ENCODE measurements around the gene XRCC3.

XRCC3 gene

GRCh38 chr14:103735815-103736545, 20.7 kb upstream of the XRCC3 start:
- POLR2A ChIA-PET (ENCODE audit: low non-redundant PET) = no interaction called here

GRCh38 chr14:103735439-103735814, 20.2 kb upstream of the XRCC3 start:
- ChIA-PET CTCF (interaction anchor here (0.5 to 1.1 kb wide), 3 partner anchors 14 to 245 kb away, joined by 3 to 4 read pairs (median 3); no protein-coding TSS in a partner anchor), POLR2A (ENCODE audit: low non-redundant PET) (no interaction called here)
- no peak for DNase-seq (ENCODE audit: low spot score)
- H3K27ac ChIP-seq = peak overlapping the region; percentile 49
- no peak for TF ChIP-seq CTCF (conservative IDR thresholded peaks at IDR 0.05; ENCODE audit: low read depth)

More at GRCh38 chr14:103735815-103736545, 20.7 kb upstream of the XRCC3 start:
- CTCF ChIA-PET = interaction anchor here (0.5 to 1.1 kb wide), 3 partner anchors 14 to 244 kb away, joined by 3 to 4 read pairs (median 3); no protein-coding TSS in a partner anchor
- TF ChIP-seq CTCF (conservative IDR thresholded peaks at IDR 0.05; ENCODE audit: low read depth) = no peak
- DNase-seq (ENCODE audit: low spot score) = no peak
- H3K27ac ChIP-seq = peak overlapping the region; percentile 49

GRCh38 chr14:103735022-103735421, 19.8 kb upstream of the XRCC3 start:
- H3K27ac ChIP-seq = peak overlapping the region; percentile 49
- no peak for DNase-seq (ENCODE audit: low spot score)
- ChIA-PET POLR2A (ENCODE audit: low non-redundant PET) (no interaction called here), CTCF (interaction anchor here (1.1 kb wide), 1 partner anchor 175 kb away, joined by 3 read pairs; no protein-coding TSS in a partner anchor)
- TF ChIP-seq CTCF (conservative IDR thresholded peaks at IDR 0.05; ENCODE audit: low read depth) = no peak

GRCh38 chr14:103734081-103734888, 19.0 kb upstream of the XRCC3 start:
- TF ChIP-seq CTCF (conservative IDR thresholded peaks at IDR 0.05; ENCODE audit: low read depth) = no peak
- ChIA-PET POLR2A (ENCODE audit: low non-redundant PET) (no interaction called here), CTCF (interaction anchor here (1.1 kb wide), 1 partner anchor 176 kb away, joined by 3 read pairs; no protein-coding TSS in a partner anchor)
- DNase-seq (ENCODE audit: low spot score) = no peak
- H3K27ac ChIP-seq = peak overlapping the region; percentile 49

- no peak for TF ChIP-seq CTCF (conservative IDR thresholded peaks at IDR 0.05; ENCODE audit: low read depth)
- POLR2A ChIA-PET (ENCODE audit: low non-redundant PET) = no interaction called here
- no peak for DNase-seq (ENCODE audit: low spot score)
- CTCF ChIA-PET = no interaction called here
- peak overlapping the region; percentile 49 for H3K27ac ChIP-seq
These were observed 18.4 kb upstream of the XRCC3 start for GRCh38 chr14:103733651-103734050.

GRCh38 chr14:103732868-103733620, 17.8 kb upstream of the XRCC3 start:
- no peak for TF ChIP-seq CTCF (conservative IDR thresholded peaks at IDR 0.05; ENCODE audit: low read depth)
- ChIA-PET POLR2A (ENCODE audit: low non-redundant PET) (no interaction called here), CTCF (interaction anchor here (0.7 kb wide), 1 partner anchor 248 kb away, joined by 5 read pairs; no protein-coding TSS in a partner anchor)
- no peak for DNase-seq (ENCODE audit: low spot score)
- H3K27ac ChIP-seq = peak overlapping the region; percentile 53
